H1 (cell line): ENCODE data around the gene ZNF831. TPM values are rescaled to one million over a fixed set of nuclear protein-coding genes. Genes with fewer than 3 reads are reported as not detected.

ENCODE experiments used
- CTCF ChIA-PET: fragments of 300-600 bp; sonication (Branson Sonifier 250); formaldehyde crosslinking; loops from one replicate; lab custom pipeline; 2021; ENCODE audit not compliant: partially characterized antibody; lab: Charles Lee
- POLR2A ChIA-PET: fragments of 300-600 bp; sonication (Branson Sonifier 250); formaldehyde crosslinking; loops from one replicate; lab custom pipeline; 2021; ENCODE audit warnings: inconsistent platforms; ENCODE audit not compliant: partially characterized antibody; lab: Charles Lee
- DNase-seq, 2 experiments: peaks; one replicate each; pipeline versions ENCODE4 v3.0.0 to v3.0.0-alpha.2; 2010 to 2022; ENCODE audit warnings: low spot score in 2 of 2, low read depth in 1 of 2, mixed read lengths in 1 of 2
- FAIRE-seq: peaks from 2 replicates; lab custom pipeline; 2011; peaks lifted over from hg19 to GRCh38; lab: Jason Lieb, UNC
- H2AFZ ChIP-seq: 2 replicates; pipeline ENCODE4 v1.8.1; 2012; ENCODE audit warnings: low read length, inconsistent platforms
- H2AK5ac ChIP-seq: 2 replicates; pipeline ENCODE4 v1.6.1; 2013; ENCODE audit warnings: low read depth, low read length
- H2BK120ac ChIP-seq: replicated peaks from 2 replicates; pipeline ENCODE3; 2013; ENCODE audit warnings: low read depth, low read length, inconsistent platforms
- H2BK12ac ChIP-seq: 2 replicates; pipeline ENCODE4 v1.6.1; 2013; ENCODE audit warnings: low read depth, low read length
- H2BK15ac ChIP-seq: 2 replicates; pipeline ENCODE4 v1.6.1; 2013; ENCODE audit warnings: low read length
- H2BK20ac ChIP-seq: 2 replicates; pipeline ENCODE4 v1.6.1; 2013; ENCODE audit warnings: low read length
- H2BK5ac ChIP-seq: 2 replicates; pipeline ENCODE4 v1.6.1; 2013; ENCODE audit warnings: low read depth, low read length
- H3K14ac ChIP-seq: 2 replicates; pipeline ENCODE4 v1.6.1; 2013; ENCODE audit warnings: inconsistent platforms; ENCODE audit not compliant: insufficient read length
- H3K18ac ChIP-seq: 2 replicates; pipeline ENCODE4 v1.6.1; 2013; ENCODE audit warnings: low read length; ENCODE audit errors: extremely low read depth
- H3K23ac ChIP-seq: 2 replicates; pipeline ENCODE4 v1.6.1; 2013; ENCODE audit warnings: inconsistent platforms; ENCODE audit not compliant: insufficient read length
- H3K23me2 ChIP-seq: 2 replicates; pipeline ENCODE4 v1.6.1; 2013; ENCODE audit warnings: low read depth, low read length
- H3K27ac ChIP-seq: 2 replicates; pipeline ENCODE4 v1.6.1; 2011; ENCODE audit warnings: low read depth, low read length, inconsistent platforms
- H3K27me3 ChIP-seq, 4 experiments: replicated peaks in 1 of 4; 1 replicate in 1 of 4; 2 replicates in 3 of 4; pipeline versions ENCODE4 v1.6.1 to v1.8.1; 2011 to 2013; ENCODE audit warnings: low read length in 3 of 4, mild to moderate bottlenecking in 3 of 4, inconsistent platforms in 2 of 4, mixed read lengths in 2 of 4, moderate library complexity in 1 of 4; ENCODE audit not compliant: control insufficient read depth in 3 of 4, insufficient read depth in 3 of 4; ENCODE audit errors: extremely low read depth in 1 of 4
- H3K36me3 ChIP-seq, 4 experiments: 2 replicates each; pipeline versions ENCODE4 v1.6.1 to v1.8.1; 2011 to 2013; ENCODE audit warnings: mild to moderate bottlenecking in 4 of 4, low read length in 3 of 4, moderate library complexity in 2 of 4, control low read depth in 1 of 4, inconsistent platforms in 1 of 4; ENCODE audit not compliant: insufficient read depth in 4 of 4, control insufficient read depth in 2 of 4
- H3K4ac ChIP-seq: replicated peaks from 2 replicates; pipeline ENCODE3; 2013; ENCODE audit warnings: low read length, low read depth, mixed read lengths, inconsistent platforms; ENCODE audit not compliant: insufficient read length
- H3K4me1 ChIP-seq, 4 experiments: replicated peaks in 1 of 4; 1 replicate in 1 of 4; 2 replicates in 3 of 4; pipeline versions ENCODE4 v1.6.1 to v1.8.1; 2011 to 2013; ENCODE audit warnings: low read length in 3 of 4, inconsistent platforms in 2 of 4, mixed read lengths in 1 of 4; ENCODE audit not compliant: insufficient read depth in 4 of 4, control insufficient read depth in 3 of 4
- H3K4me2 ChIP-seq, 2 experiments: 2 replicates each; pipeline versions ENCODE4 v1.6.1 to v1.8.1; 2011 to 2013; ENCODE audit warnings: low read depth in 2 of 2, low read length in 2 of 2, control low read depth in 1 of 2, inconsistent platforms in 1 of 2, mild to moderate bottlenecking in 1 of 2; ENCODE audit not compliant: insufficient read depth in 1 of 2
- H3K4me3 ChIP-seq, 4 experiments: fragments of 200-600, 300-600 bp in 1 of 4; sonication (generic), shearing (Covaris generic), sonication (Bioruptor Twin) in 1 of 4; 2 replicates each; pipeline versions ENCODE4 v1.5.1 to v1.8.1; 2011 to 2016; ENCODE audit warnings: low read length in 4 of 4, low read depth in 3 of 4, control low read depth in 2 of 4, inconsistent platforms in 2 of 4, mild to moderate bottlenecking in 2 of 4, mixed read lengths in 1 of 4, moderate library complexity in 1 of 4; ENCODE audit not compliant: insufficient read depth in 2 of 4; ENCODE audit errors: extremely low read depth in 1 of 4
- H3K56ac ChIP-seq: replicated peaks from 2 replicates; pipeline ENCODE3; 2013; ENCODE audit warnings: low read depth, mild to moderate bottlenecking, mixed read lengths, low read length, inconsistent platforms; ENCODE audit not compliant: insufficient read length
- H3K79me1 ChIP-seq: 2 replicates; pipeline ENCODE4 v1.6.1; 2013; ENCODE audit warnings: low read depth, low read length, control low read depth
- H3K79me2 ChIP-seq, 2 experiments: 2 replicates each; pipeline versions ENCODE4 v1.6.1 to v1.8.1; 2012 to 2013; ENCODE audit warnings: low read length in 2 of 2, mild to moderate bottlenecking in 2 of 2, inconsistent platforms in 1 of 2; ENCODE audit not compliant: insufficient read depth in 2 of 2, control insufficient read depth in 1 of 2
- H3K9ac ChIP-seq, 4 experiments: replicated peaks in 1 of 4; 1 replicate in 1 of 4; 2 replicates in 3 of 4; pipeline versions ENCODE4 v1.6.1 to v1.8.1; 2011 to 2013; ENCODE audit warnings: low read depth in 3 of 4, low read length in 3 of 4, control low read depth in 2 of 4, mild to moderate bottlenecking in 2 of 4, moderate library complexity in 2 of 4, inconsistent platforms in 1 of 4; ENCODE audit errors: extremely low read depth in 1 of 4
- H3K9me3 ChIP-seq, 2 experiments: 2 replicates each; pipeline versions ENCODE4 v1.6.1 to v1.8.1; 2012 to 2013; ENCODE audit warnings: mild to moderate bottlenecking in 2 of 2, moderate library complexity in 2 of 2, control low read depth in 1 of 2, inconsistent platforms in 1 of 2, low read depth in 1 of 2, low read length in 1 of 2, mixed read lengths in 1 of 2; ENCODE audit not compliant: insufficient read depth in 2 of 2
- H4K20me1 ChIP-seq, 2 experiments: replicated peaks in 1 of 2; 2 replicates each; pipeline versions ENCODE3 to v1.8.1; 2011 to 2013; ENCODE audit warnings: inconsistent platforms in 2 of 2, low read length in 2 of 2, mild to moderate bottlenecking in 1 of 2; ENCODE audit not compliant: insufficient read depth in 2 of 2, control insufficient read depth in 1 of 2
- H4K5ac ChIP-seq: 2 replicates; pipeline ENCODE4 v1.6.1; 2013; ENCODE audit warnings: low read length, low read depth, mixed read lengths, inconsistent platforms; ENCODE audit not compliant: insufficient read length
- H4K8ac ChIP-seq: 2 replicates; pipeline ENCODE4 v1.8.0; 2013; ENCODE audit warnings: mild to moderate bottlenecking, moderate library complexity, low read length, inconsistent platforms; ENCODE audit not compliant: insufficient read depth; ENCODE audit errors: extremely low read depth
- H4K91ac ChIP-seq: replicated peaks from 2 replicates; pipeline ENCODE3; 2013; ENCODE audit warnings: low read length, mixed read lengths, inconsistent platforms; ENCODE audit not compliant: insufficient read length
- EZH2 ChIP-seq: fragments of 200-600 bp; sonication (generic); IDR thresholded peaks from 2 replicates; pipeline ENCODE4 v1.7.1; 2012; ENCODE audit warnings: low read depth, mild to moderate bottlenecking, moderate library complexity, low read length, inconsistent platforms; ENCODE audit not compliant: severe bottlenecking
- SRF ChIP-seq: IDR thresholded peaks from 2 replicates; pipeline ENCODE4 v1.6.1; 2011; ENCODE audit warnings: mild to moderate bottlenecking, low read depth, low read length, moderate library complexity
- WGBS, 2 experiments: shearing (Covaris generic) in 1 of 2; methylation state at CpG; one replicate each; pipeline versions ENCODE4 v1.1.6 to v1.1.7; 2013 to 2015; ENCODE audit warnings: low lambda C conversion rate in 2 of 2, mixed read lengths in 2 of 2, inconsistent platforms in 1 of 2, low coverage in 1 of 2, missing lambda C conversion rate in 1 of 2; ENCODE audit not compliant: insufficient replicate concordance in 2 of 2, insufficient coverage in 1 of 2, insufficient read length in 1 of 2; ENCODE audit errors: extremely low coverage in 1 of 2, missing lambda C conversion rate in 1 of 2; 5-methylcytosine and 5-hydroxymethylcytosine counted together
- polyA plus RNA-seq, 7 experiments: library from polyadenylated mRNA; depleted of rRNA in 3 of 7; stranded (reverse) in 5 of 7; unstranded in 2 of 7; fragments of >200 nt in 5 of 7; fragments of 200-250 nt in 2 of 7; gene quantifications; 1 replicate in 5 of 7; 2 replicates in 1 of 7; 4 replicates in 1 of 7; pipeline versions ENCODE4 v1.2.1 to v1.2.3, GENCODE V29; 2011 to 2013; ENCODE audit warnings: missing spikeins in 2 of 7, mixed read lengths in 2 of 7
- total RNA-seq: library from RNA; stranded (reverse); fragmentation: NEBNext Ultra II Directional; extraction: Animal tissue kit (Norgen Biotek cat#: 25700); gene quantifications from 2 replicates; pipeline ENCODE4 v1.2.1, GENCODE V29; 2021

ZNF831 gene
- total and polyA plus RNA-seq, 2 of the 8 experiments (the other 6 are each of a cell fraction or from before 2014, with no cell fraction given), result not detected

DNA sequence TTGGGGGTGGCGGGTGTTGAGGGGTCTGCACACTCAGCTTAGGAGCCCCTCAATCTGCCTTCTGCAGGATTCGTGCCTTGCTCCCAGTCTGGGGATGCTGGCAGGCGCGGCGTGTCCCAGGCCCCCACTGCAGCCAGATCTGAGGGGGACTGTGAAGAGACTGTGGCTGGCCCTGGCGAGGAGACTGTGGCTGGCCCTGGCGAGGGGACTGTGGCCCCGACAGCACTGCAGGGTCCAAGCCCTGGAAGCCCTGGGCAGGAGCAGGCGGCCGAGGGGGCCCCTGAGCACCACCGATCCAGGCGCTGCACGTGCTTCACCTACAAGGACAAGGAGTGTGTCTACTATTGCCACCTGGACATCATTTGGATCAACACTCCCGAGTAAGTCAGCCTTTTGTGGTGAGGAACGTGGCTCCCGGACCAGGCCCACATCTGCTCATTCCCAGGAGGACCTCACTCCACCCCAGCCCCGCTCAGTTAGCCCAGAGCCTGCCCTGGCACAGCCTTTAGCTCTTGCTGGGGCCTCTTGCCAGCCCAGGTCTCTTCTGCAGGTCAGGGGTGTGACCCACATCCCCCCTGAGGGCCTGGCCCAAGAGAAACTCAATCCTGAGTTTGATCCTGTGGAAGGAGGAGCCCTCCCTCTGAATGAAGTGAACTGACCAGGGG, 137.9 kb downstream of the ZNF831 start:
- Histone ChIP-seq H2BK5ac (no peak overlapping the region), H3K4me1 (peaks cover 0 to 2% (median 0%) of the 10 kb centered on the region in 4 experiments; a peak in 2 of 7 replicates), H4K91ac (no peak overlapping the region), H4K8ac (no peak overlapping the region; the same call in 1 of the 2 replicates), H3K36me3 (no peaks in the 10 kb centered on the region), H3K27me3 (peaks cover 23 to 51% (median 46%) of the 10 kb centered on the region in 4 experiments), H3K23ac (no peak overlapping the region), H2AK5ac (no peak overlapping the region), H3K9me3 (no peaks in the 10 kb centered on the region), H2BK12ac (no peak overlapping the region; the same call in 1 of the 2 replicates), H3K4ac (no peak overlapping the region), H3K9ac (no peak overlapping the region), H3K56ac (no peak overlapping the region), H4K20me1 (peaks cover 0 to 4% of the 10 kb centered on the region in 2 experiments), H2AFZ (no peak overlapping the region), H3K4me2 (peak overlapping the region; percentile 45 to 79; a peak in 2 of 4 replicates), H4K5ac (no peak overlapping the region), H2BK15ac (no peak overlapping the region), H3K18ac (no peak overlapping the region), H3K79me2 (no peaks in the 10 kb centered on the region), H2BK120ac (no peak overlapping the region), H2BK20ac (no peak overlapping the region), H3K4me3 (peak overlapping the region in 1 of 4 experiments; percentile 73; a peak in 2 of 8 replicates), H3K27ac (no peak overlapping the region), H3K79me1 (no peaks in the 10 kb centered on the region), H3K14ac (no peak overlapping the region), H3K23me2 (peaks cover 4% of the 10 kb centered on the region; the same call in 1 of the 2 replicates)
- CTCF ChIA-PET, result no interaction called here
- TF ChIP-seq SRF (no peak), EZH2 (peak; percentile 4)
- FAIRE-seq (no peak), DNase-seq (no peak)
- 97% methylated on average over 13 of the region's 17 CpGs; no CpG with 5 or more reads in 1 of the 2 experiments for WGBS, 2 experiments
- POLR2A ChIA-PET, result no interaction called here
